Osteocyte (in vitro differentiated cells): Measurements from ENCODE around the gene IFTAP. TPM values are rescaled to one million over a fixed set of nuclear protein-coding genes. Genes with fewer than 3 reads are reported as not detected.
"Not testable (repeated sequence)": the region's sequence is repeated elsewhere in the genome, so short reads cannot be mapped to it uniquely, and the experiment has no call there.

ENCODE experiments used
- DNase-seq: peaks from one replicate; pipeline ENCODE4 v3.0.0; 2021; ENCODE audit warnings: mixed read lengths; ENCODE audit not compliant: unreplicated experiment; ENCODE audit errors: extremely low spot score
- H3K27ac Mint-ChIP-seq: one replicate; pipeline ENCODE4 v1.8.0; 2021; ENCODE audit warnings: mild to moderate bottlenecking, mixed read lengths; ENCODE audit not compliant: unreplicated experiment
- H3K27me3 Mint-ChIP-seq: one replicate; pipeline ENCODE4 v1.8.0; 2021; ENCODE audit warnings: mixed read lengths; ENCODE audit not compliant: unreplicated experiment
- H3K36me3 Mint-ChIP-seq: one replicate; pipeline ENCODE4 v1.8.0; 2021; ENCODE audit warnings: mixed read lengths; ENCODE audit not compliant: unreplicated experiment
- H3K4me1 Mint-ChIP-seq: one replicate; pipeline ENCODE4 v1.8.0; 2021; ENCODE audit warnings: mixed read lengths; ENCODE audit not compliant: unreplicated experiment
- H3K4me3 Mint-ChIP-seq: one replicate; pipeline ENCODE4 v1.8.0; 2021; ENCODE audit warnings: mild to moderate bottlenecking, moderate library complexity, mixed read lengths; ENCODE audit not compliant: unreplicated experiment
- H3K9me3 Mint-ChIP-seq: one replicate; pipeline ENCODE4 v1.8.0; 2021; ENCODE audit warnings: mixed read lengths; ENCODE audit not compliant: unreplicated experiment
- CTCF ChIP-seq: fragments of 200-600 bp; sonication (generic); IDR thresholded peaks from 2 replicates; pipeline ENCODE4 v1.5.0; 2021; ENCODE audit warnings: antibody characterized with exemption, mild to moderate bottlenecking, moderate library complexity
- total RNA-seq: library from RNA; stranded (reverse); gene quantifications from 2 replicates; pipeline ENCODE4 v1.2.1, GENCODE V29; 2021

Gene IFTAP
- total RNA-seq, 1 donor from 2014 or later = 22.5 TPM

GRCh38 chr11:36628765-36629244 lies 34.5 kb downstream of the IFTAP start:
- Mint-ChIP-seq H3K27ac (no peak overlapping the region), H3K4me1 (no peaks in the 10 kb centered on the region), H3K27me3 (no peaks in the 10 kb centered on the region), H3K36me3 (peaks cover 8% of the 10 kb centered on the region), H3K4me3 (no peak overlapping the region), H3K9me3 (no peaks in the 10 kb centered on the region)
- no peak for DNase-seq
- no peak for TF ChIP-seq CTCF

- H3K9me3 Mint-ChIP-seq = no peaks in the 10 kb centered on the region
- no peak for DNase-seq
- no peak for TF ChIP-seq CTCF
- no peak overlapping the region for H3K4me3 Mint-ChIP-seq
- no peak overlapping the region for H3K27ac Mint-ChIP-seq
- no peaks in the 10 kb centered on the region for H3K27me3 Mint-ChIP-seq
- H3K4me1 Mint-ChIP-seq = no peaks in the 10 kb centered on the region
- H3K36me3 Mint-ChIP-seq = peaks cover 13% of the 10 kb centered on the region
These were observed 37.5 kb downstream of the IFTAP start for GRCh38 chr11:36631774-36632173.

GRCh38 chr11:36635066-36635862 lies 41.0 kb downstream of the IFTAP start:
- Mint-ChIP-seq H3K9me3 (no peaks in the 10 kb centered on the region), H3K4me3 (no peak overlapping the region), H3K27me3 (no peaks in the 10 kb centered on the region), H3K36me3 (peaks cover 24% of the 10 kb centered on the region), H3K4me1 (no peaks in the 10 kb centered on the region), H3K27ac (no peak overlapping the region)
- TF ChIP-seq CTCF = no peak
- DNase-seq = no peak

GRCh38 chr11:36638556-36638955 lies 44.3 kb downstream of the IFTAP start:
- Mint-ChIP-seq H3K27ac (no peak overlapping the region), H3K4me3 (no peak overlapping the region), H3K36me3 (peaks cover 21% of the 10 kb centered on the region), H3K27me3 (no peaks in the 10 kb centered on the region), H3K4me1 (no peaks in the 10 kb centered on the region), H3K9me3 (no peaks in the 10 kb centered on the region)
- TF ChIP-seq CTCF = no peak
- DNase-seq = no peak

- Mint-ChIP-seq H3K4me1 (no peaks in the 10 kb centered on the region), H3K4me3 (no peak overlapping the region), H3K36me3 (peaks cover 19% of the 10 kb centered on the region), H3K27ac (no peak overlapping the region), H3K9me3 (peaks cover 10% of the 10 kb centered on the region), H3K27me3 (no peaks in the 10 kb centered on the region)
- DNase-seq = no peak
- TF ChIP-seq CTCF = no peak
These were observed 63.4 kb downstream of the IFTAP start for GRCh38 chr11:36657610-36658267.

- not testable (repeated sequence) for DNase-seq, H3K4me3 Mint-ChIP-seq, H3K27ac Mint-ChIP-seq
These were observed 67.1 kb downstream of the IFTAP start for GRCh38 chr11:36661359-36661758.

More at GRCh38 chr11:36661359-36661758, 67.1 kb downstream of the IFTAP start:
- H3K36me3 Mint-ChIP-seq = peaks cover 19% of the 10 kb centered on the region
- not testable (repeated sequence) for H3K27me3 Mint-ChIP-seq, H3K4me1 Mint-ChIP-seq
- peaks cover 14% of the 10 kb centered on the region for H3K9me3 Mint-ChIP-seq
